ENCODE results near the gene RAD52. TPM values are rescaled to one million over a fixed set of nuclear protein-coding genes. Genes with fewer than 3 reads are reported as not detected.

Gene RAD52
- 8.9 and 11.7 TPM in 2 replicates for total RNA-seq

GRCh38 chr12:949453-950191 lies at the start of gene RAD52:
Gene RAD52 (minus strand): TSS chr12:949694. CDS start chr12:933058, 16,636 bp downstream.

GRCh38 chr12:990661-991349 lies 41.3 kb upstream of the RAD52 start, which contains the start of gene ERC1:
Gene ERC1 (plus strand): TSS chr12:991223. CDS start chr12:1027904, 36,681 bp downstream.

Other genes starting within 250 kb of the RAD52 start
- gene WNK1, start 197.1 kb downstream of the RAD52 start, total RNA-seq, result 30.3 and 30.9 TPM in 2 replicates
- 7.1 and 7.7 TPM in 2 replicates for gene ERC1, start 41.5 kb upstream of the RAD52 start, total RNA-seq